Liver (tissue), 9 donors: Measurements from ENCODE around the gene WDR36. TPM values are rescaled to one million over a fixed set of nuclear protein-coding genes. Genes with fewer than 3 reads are reported as not detected.

Experiments used
- DNase-seq: peaks from one replicate; pipeline ENCODE4 v3.0.0-alpha.2; 2017; ENCODE audit warnings: low spot score
- H3K27ac ChIP-seq, 2 donors: one replicate each; pipeline ENCODE4 v1.7.0; 2013; ENCODE audit warnings: inconsistent platforms in 2 of 2, low read length in 2 of 2, control low read depth in 1 of 2, low read depth in 1 of 2, mild to moderate bottlenecking in 1 of 2
- H3K27me3 ChIP-seq, 4 donors: one replicate each; pipeline versions ENCODE4 v1.6.1 to v1.7.0; 2013; ENCODE audit warnings: low read length in 3 of 4, inconsistent platforms in 1 of 4, mild to moderate bottlenecking in 1 of 4, moderate library complexity in 1 of 4; ENCODE audit not compliant: control insufficient read depth in 4 of 4, insufficient read depth in 4 of 4
- H3K36me3 ChIP-seq, 4 donors: one replicate each; pipeline versions ENCODE4 v1.6.1 to v1.7.0; 2013; ENCODE audit warnings: low read length in 3 of 4, mild to moderate bottlenecking in 3 of 4, low read depth in 1 of 4, moderate library complexity in 1 of 4; ENCODE audit not compliant: control insufficient read depth in 4 of 4, insufficient read depth in 3 of 4
- H3K4me1 ChIP-seq, 4 donors: one replicate each; pipeline versions ENCODE4 v1.6.1 to v1.7.0; 2013; ENCODE audit warnings: low read length in 3 of 4, mild to moderate bottlenecking in 3 of 4, moderate library complexity in 1 of 4; ENCODE audit not compliant: control insufficient read depth in 4 of 4, insufficient read depth in 4 of 4
- H3K4me3 ChIP-seq, 3 donors: one replicate each; pipeline versions ENCODE4 v1.6.1 to v1.7.0; 2013; ENCODE audit warnings: low read length in 3 of 3, control low read depth in 1 of 3, low read depth in 1 of 3, mild to moderate bottlenecking in 1 of 3
- H3K9ac ChIP-seq, 2 donors: one replicate each; pipeline ENCODE4 v1.7.0; 2013; ENCODE audit warnings: low read length in 2 of 2, mild to moderate bottlenecking in 2 of 2, moderate library complexity in 2 of 2, control low read depth in 1 of 2, low read depth in 1 of 2
- H3K9me3 ChIP-seq, 4 donors: one replicate each; pipeline versions ENCODE4 v1.6.1 to v1.7.0; 2013; ENCODE audit warnings: low read length in 3 of 4; ENCODE audit not compliant: control insufficient read depth in 4 of 4
- ATF3 ChIP-seq: IDR thresholded peaks from 2 replicates; pipeline ENCODE4 v1.6.1; 2016; ENCODE audit warnings: antibody characterized with exemption
- CTCF ChIP-seq: fragments of 150-350 bp; IDR thresholded peaks from 2 replicates; pipeline ENCODE4 v1.5.1; 2017; ENCODE audit warnings: improper control_type of control experiment, low read depth, low read length; ENCODE audit not compliant: missing input control
- EGR1 ChIP-seq, 2 donors: IDR thresholded peaks; 2 replicates each; pipeline ENCODE4 v1.6.1; 2016 to 2018; ENCODE audit warnings: antibody characterized with exemption in 2 of 2, low read depth in 2 of 2
- FOXA1 ChIP-seq: IDR thresholded peaks from 2 replicates; pipeline ENCODE4 v1.6.1; 2016; ENCODE audit warnings: antibody characterized with exemption
- GABPA ChIP-seq, 2 donors: IDR thresholded peaks in 1 of 2; conservative IDR thresholded peaks in 1 of 2; 2 replicates each; pipeline ENCODE4 v1.6.1; 2016; ENCODE audit warnings: antibody characterized with exemption in 2 of 2, mild to moderate bottlenecking in 1 of 2, moderate library complexity in 1 of 2
- HNF4A ChIP-seq, 2 donors: conservative IDR thresholded peaks; 2 replicates each; pipeline ENCODE4 v1.6.1; 2016; ENCODE audit warnings: antibody characterized with exemption in 2 of 2, mild to moderate bottlenecking in 2 of 2
- JUND ChIP-seq, 2 donors: IDR thresholded peaks; 2 replicates each; pipeline ENCODE4 v1.6.1; 2016; ENCODE audit warnings: antibody characterized with exemption in 2 of 2
- MAX ChIP-seq: IDR thresholded peaks from 2 replicates; pipeline ENCODE4 v1.6.1; 2016; ENCODE audit warnings: antibody characterized with exemption
- NR2F2 ChIP-seq: IDR thresholded peaks from 2 replicates; pipeline ENCODE4 v1.6.1; 2016; ENCODE audit warnings: antibody characterized with exemption
- RAD21 ChIP-seq, 2 donors: IDR thresholded peaks; 2 replicates each; pipeline ENCODE4 v1.6.1; 2016; ENCODE audit warnings: antibody characterized with exemption in 2 of 2, mild to moderate bottlenecking in 2 of 2
- REST ChIP-seq: IDR thresholded peaks from 2 replicates; pipeline ENCODE4 v1.6.1; 2016; ENCODE audit warnings: antibody characterized with exemption, mild to moderate bottlenecking
- RXRA ChIP-seq, 2 donors: IDR thresholded peaks; 2 replicates each; pipeline ENCODE4 v1.6.1; 2017 to 2018; ENCODE audit warnings: antibody characterized with exemption in 2 of 2, mild to moderate bottlenecking in 1 of 2
- SP1 ChIP-seq: IDR thresholded peaks from 2 replicates; pipeline ENCODE4 v1.6.1; 2018; ENCODE audit warnings: antibody characterized with exemption, mild to moderate bottlenecking
- YY1 ChIP-seq: IDR thresholded peaks from 2 replicates; pipeline ENCODE4 v1.6.1; 2016; ENCODE audit warnings: antibody characterized with exemption, mild to moderate bottlenecking
- ZBTB33 ChIP-seq: IDR thresholded peaks from 2 replicates; pipeline ENCODE4 v1.6.1; 2016; ENCODE audit warnings: antibody characterized with exemption
- WGBS: extraction: QIAGEN DNeasy Blood & Tissue Kit; methylation state at CpG from one replicate; pipeline ENCODE4 v1.1.7; 2013; 5-methylcytosine and 5-hydroxymethylcytosine counted together
- polyA plus RNA-seq, 2 donors: library from polyadenylated mRNA; stranded (reverse) in 1 of 2; unstranded in 1 of 2; fragments of 200-250 nt in 1 of 2; fragments of >200 nt in 1 of 2; fragmentation: Nextera tagmentation in 1 of 2; extraction: Ambion mirVana in 1 of 2; gene quantifications; one replicate each; pipeline versions ENCODE4 v1.2.1 to v1.2.3, GENCODE V29; 2013 to 2015
- total RNA-seq, 2 donors: library from RNA; depleted of rRNA; stranded (reverse); fragments of >200 nt; gene quantifications; one replicate each; pipeline ENCODE4 v1.2.3, GENCODE V29; 2014
- donor health status: healthy.
- donor health status: healthy.
- donor health status: healthy.
- donor health status: healthy.
- donor health status: healthy.

WDR36 gene
- total and polyA plus RNA-seq, 4 donors: 5.2 to 25.7 (median 12.1) TPM

GRCh38 chr5:111113678-111114077, 21.5 kb downstream of the WDR36 start:
- TF ChIP-seq ATF3 (no peak), HNF4A (conservative IDR thresholded peaks at IDR 0.05) (no peak), GABPA (IDR thresholded peaks at IDR 0.05 in 1 of 2, conservative IDR thresholded peaks at IDR 0.05 in 1 of 2) (no peak), ZBTB33 (no peak), NR2F2 (no peak), MAX (no peak), EGR1 (IDR thresholded peaks at IDR 0.05; ENCODE audit: low read depth in 2 of 2) (no peak), RXRA (IDR thresholded peaks at IDR 0.05) (no peak), FOXA1 (no peak), JUND (IDR thresholded peaks at IDR 0.05) (no peak), RAD21 (IDR thresholded peaks at IDR 0.05) (no peak), CTCF (no peak), REST (no peak)

GRCh38 chr5:111115229-111115628, 23.1 kb downstream of the WDR36 start:
- no peak for TF ChIP-seq SP1
- TF ChIP-seq YY1: no peak
- H3K36me3 ChIP-seq: peaks cover 3 to 41% (median 30%) of the 10 kb centered on the region in 4 donors
- no peaks in the 10 kb centered on the region for H3K27me3 ChIP-seq
- WGBS: 94% methylated on average over 1 of the region's 1 CpG
- H3K4me1 ChIP-seq: no peaks in the 10 kb centered on the region
- H3K4me3 ChIP-seq: no peak overlapping the region
- H3K27ac ChIP-seq: no peak overlapping the region
- no peak for DNase-seq
- H3K9ac ChIP-seq: no peak overlapping the region
- H3K9me3 ChIP-seq: no peaks in the 10 kb centered on the region

More at GRCh38 chr5:111113678-111114077, 21.5 kb downstream of the WDR36 start:
- WGBS: 95% methylated on average over 3 of the region's 3 CpGs
- DNase-seq: no peak
- H3K4me1 ChIP-seq: no peaks in the 10 kb centered on the region
- no peaks in the 10 kb centered on the region for H3K27me3 ChIP-seq
- no peak overlapping the region for H3K9ac ChIP-seq
- H3K4me3 ChIP-seq: no peak overlapping the region
- H3K9me3 ChIP-seq: no peaks in the 10 kb centered on the region
- peaks cover 2 to 43% (median 27%) of the 10 kb centered on the region in 4 donors for H3K36me3 ChIP-seq
- H3K27ac ChIP-seq: no peak overlapping the region
